ENCODE data around the gene NIPA2. TPM values are rescaled to one million over a fixed set of nuclear protein-coding genes. Genes with fewer than 3 reads are reported as not detected.

The NIPA2 gene
- total RNA-seq, 2 experiments from 2014 or later: 42.6 to 61.4 TPM

GRCh38 chr15:22808761-22809280 lies 29.6 kb upstream of the NIPA2 start:
- Mint-ChIP-seq H3K36me3 (ENCODE audit: low read depth) (peaks cover 6% of the 10 kb centered on the region), H3K4me3 (no peak overlapping the region), H3K27me3 (no peaks in the 10 kb centered on the region), H3K9me3 (ENCODE audit: low read depth) (no peaks in the 10 kb centered on the region), H3K4me1 (peaks cover 13% of the 10 kb centered on the region), H3K27ac (no peak overlapping the region)
- no peak for DNase-seq
- ATAC-seq: no peak
- ChIA-PET CTCF (interaction anchor here (0.7 kb wide), 1 partner anchor 27 kb away, joined by 3 read pairs; no protein-coding TSS in a partner anchor), POLR2A (no interaction called here)
- intact Hi-C loops (cut with DNase I, micrococcal nuclease): no loop called here

DNA sequence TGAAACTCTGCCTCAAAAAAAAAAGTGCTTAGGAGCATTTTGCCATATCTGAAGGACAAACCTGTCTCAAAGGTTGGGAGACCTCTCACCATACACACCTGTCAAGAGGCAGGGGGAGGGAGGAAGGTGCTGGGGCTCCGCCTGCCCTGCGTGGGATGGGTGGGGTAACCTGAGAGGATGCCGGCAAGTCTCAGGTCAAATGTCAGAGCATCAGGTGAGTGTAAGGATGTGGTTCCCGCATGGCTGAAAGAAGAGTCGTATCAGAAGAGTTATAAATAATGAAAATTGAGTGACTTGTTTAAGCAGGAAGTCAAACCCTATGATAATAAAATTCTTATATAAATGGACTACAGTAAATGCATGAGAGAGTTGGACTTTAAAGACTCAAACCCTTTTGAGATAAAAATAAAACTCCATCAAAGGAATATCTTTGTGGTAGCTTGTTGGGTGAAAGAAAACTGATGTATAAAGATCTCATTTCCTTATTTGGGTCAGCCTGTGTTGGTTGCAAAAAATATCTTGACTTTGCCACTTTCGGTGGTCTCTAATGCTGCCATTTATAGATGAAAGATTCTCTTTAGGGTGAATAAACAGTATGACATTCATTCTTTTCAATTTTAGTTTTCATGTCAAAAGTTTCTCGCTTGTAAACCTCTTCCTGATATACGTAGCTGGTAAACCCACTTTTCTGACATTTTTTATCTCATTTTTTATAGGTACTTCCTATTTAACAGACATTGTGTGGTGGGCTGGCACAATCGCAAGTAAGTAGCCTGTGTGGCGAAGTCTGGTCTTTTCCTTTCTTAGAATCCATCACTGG lies 28.2 kb upstream of the NIPA2 start:
- ATAC-seq (no peak), DNase-seq (no peak)
- POLR2A ChIA-PET: no interaction called here
- CTCF ChIA-PET: no interaction called here
- Mint-ChIP-seq H3K4me3 (no peak overlapping the region), H3K27me3 (no peaks in the 10 kb centered on the region), H3K4me1 (peaks cover 14% of the 10 kb centered on the region), H3K9me3 (ENCODE audit: low read depth) (no peaks in the 10 kb centered on the region), H3K27ac (peak overlapping the region; percentile 19), H3K36me3 (ENCODE audit: low read depth) (peaks cover 10% of the 10 kb centered on the region)
- intact Hi-C loops (cut with DNase I, micrococcal nuclease): no loop called here

GRCh38 chr15:22810853-22811338 lies 27.6 kb upstream of the NIPA2 start:
- no peak for ATAC-seq
- no peak overlapping the region for H3K4me3 Mint-ChIP-seq
- intact Hi-C loops (cut with DNase I, micrococcal nuclease): no loop called here
- DNase-seq: no peak
- no peaks in the 10 kb centered on the region for H3K27me3 Mint-ChIP-seq
- H3K27ac Mint-ChIP-seq: peak overlapping the region; percentile 19
- H3K36me3 Mint-ChIP-seq (ENCODE audit: low read depth): peaks cover 13% of the 10 kb centered on the region
- H3K9me3 Mint-ChIP-seq (ENCODE audit: low read depth): no peaks in the 10 kb centered on the region
- CTCF ChIA-PET: no interaction called here
- peaks cover 14% of the 10 kb centered on the region for H3K4me1 Mint-ChIP-seq
- POLR2A ChIA-PET: no interaction called here

GRCh38 chr15:22811640-22812039 lies 26.8 kb upstream of the NIPA2 start:
- POLR2A ChIA-PET: no interaction called here
- Mint-ChIP-seq H3K27me3 (no peaks in the 10 kb centered on the region), H3K4me1 (peaks cover 8% of the 10 kb centered on the region), H3K4me3 (no peak overlapping the region), H3K9me3 (ENCODE audit: low read depth) (no peaks in the 10 kb centered on the region), H3K27ac (no peak overlapping the region), H3K36me3 (ENCODE audit: low read depth) (peaks cover 14% of the 10 kb centered on the region)
- ATAC-seq (no peak), DNase-seq (peak; percentile 18)
- CTCF ChIA-PET: interaction anchor here (0.6 to 0.7 kb wide), 2 partner anchors 55 to 575 kb away, joined by 3 read pairs; no protein-coding TSS in a partner anchor
- intact Hi-C loops (cut with DNase I, micrococcal nuclease): no loop called here

- CTCF ChIA-PET: no interaction called here
- Mint-ChIP-seq H3K36me3 (ENCODE audit: low read depth) (peaks cover 18% of the 10 kb centered on the region), H3K27me3 (no peaks in the 10 kb centered on the region), H3K27ac (no peak overlapping the region), H3K9me3 (ENCODE audit: low read depth) (no peaks in the 10 kb centered on the region), H3K4me1 (peaks cover 8% of the 10 kb centered on the region), H3K4me3 (no peak overlapping the region)
- DNase-seq: no peak
- POLR2A ChIA-PET: no interaction called here
- intact Hi-C loops (cut with DNase I, micrococcal nuclease): no loop called here
- no peak for ATAC-seq
These were observed 24.6 kb upstream of the NIPA2 start for GRCh38 chr15:22813844-22814243.

- peaks cover 6% of the 10 kb centered on the region for H3K4me1 Mint-ChIP-seq
- intact Hi-C loops (cut with DNase I, micrococcal nuclease): no loop called here
- H3K36me3 Mint-ChIP-seq (ENCODE audit: low read depth): peaks cover 23% of the 10 kb centered on the region
- ATAC-seq (no peak), DNase-seq (no peak)
- H3K9me3 Mint-ChIP-seq (ENCODE audit: low read depth): no peaks in the 10 kb centered on the region
- ChIA-PET CTCF (interaction anchor here (0.6 kb wide), 1 partner anchor 23 kb away, joined by 3 read pairs; no protein-coding TSS in a partner anchor), POLR2A (no interaction called here)
- H3K4me3 Mint-ChIP-seq: no peak overlapping the region
- no peak overlapping the region for H3K27ac Mint-ChIP-seq
- no peaks in the 10 kb centered on the region for H3K27me3 Mint-ChIP-seq
These were observed 22.7 kb upstream of the NIPA2 start for GRCh38 chr15:22815766-22816165.

DNA sequence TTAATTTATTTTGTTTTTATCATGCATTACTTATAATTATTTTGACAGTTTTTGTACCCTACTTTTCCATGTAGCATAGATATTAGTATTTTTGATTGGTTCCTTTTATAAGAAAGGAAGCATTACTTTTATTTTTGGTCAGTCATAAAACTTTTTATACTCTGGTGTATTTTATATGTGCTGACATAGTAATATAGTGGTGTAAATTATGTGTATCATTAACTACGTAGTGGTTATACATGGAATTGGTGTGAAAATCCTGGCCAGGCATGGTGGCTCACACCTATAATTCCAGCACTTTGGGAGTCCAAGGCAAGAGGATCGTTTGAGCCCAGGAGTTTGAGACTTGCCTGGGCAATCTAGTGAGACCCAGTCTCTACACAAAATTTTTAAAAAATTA lies 18.8 kb upstream of the NIPA2 start:
- CTCF ChIA-PET: no interaction called here
- H3K27me3 Mint-ChIP-seq: no peaks in the 10 kb centered on the region
- no peak for ATAC-seq

DNA sequence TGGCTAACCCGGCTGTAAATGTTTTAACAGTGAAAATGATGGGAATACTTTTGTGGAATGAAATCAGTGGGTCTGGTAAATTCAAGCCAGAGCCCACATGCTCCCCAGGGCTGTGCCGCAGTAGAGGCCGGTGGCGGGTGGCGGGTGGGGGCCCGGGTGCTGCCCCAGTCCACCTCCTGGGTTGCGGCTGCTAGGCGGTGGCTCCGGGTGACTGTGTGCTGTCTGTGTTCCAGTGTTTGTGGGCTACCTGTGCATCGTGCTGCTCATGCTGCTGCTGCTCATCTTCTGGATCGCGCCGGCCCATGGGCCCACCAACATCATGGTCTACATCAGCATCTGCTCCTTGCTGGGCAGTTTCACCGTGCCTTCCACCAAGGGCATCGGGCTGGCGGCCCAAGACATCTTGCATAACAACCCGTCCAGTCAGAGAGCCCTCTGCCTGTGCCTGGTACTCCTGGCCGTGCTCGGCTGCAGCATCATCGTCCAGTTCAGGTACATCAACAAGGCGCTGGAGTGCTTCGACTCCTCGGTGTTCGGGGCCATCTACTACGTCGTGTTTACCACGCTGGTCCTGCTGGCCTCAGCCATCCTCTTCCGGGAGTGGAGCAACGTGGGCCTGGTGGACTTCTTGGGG lies 14.9 kb upstream of the NIPA2 start:
- Mint-ChIP-seq H3K36me3 (ENCODE audit: low read depth) (peaks cover 25% of the 10 kb centered on the region), H3K27ac (no peak overlapping the region), H3K4me1 (no peaks in the 10 kb centered on the region), H3K9me3 (ENCODE audit: low read depth) (no peaks in the 10 kb centered on the region), H3K27me3 (no peaks in the 10 kb centered on the region), H3K4me3 (no peak overlapping the region)
- CTCF ChIA-PET: no interaction called here
- DNase-seq: no peak
- POLR2A ChIA-PET: no interaction called here
- intact Hi-C loops (cut with DNase I, micrococcal nuclease): no loop called here
- no peak for ATAC-seq

More for the DNA sequence above, 18.8 kb upstream of the NIPA2 start:
- DNase-seq: no peak
- H3K27ac Mint-ChIP-seq: no peak overlapping the region
- H3K4me1 Mint-ChIP-seq: peaks cover 3% of the 10 kb centered on the region
- H3K4me3 Mint-ChIP-seq: no peak overlapping the region
- POLR2A ChIA-PET: no interaction called here
- intact Hi-C loops (cut with DNase I, micrococcal nuclease): no loop called here
- no peaks in the 10 kb centered on the region for H3K9me3 Mint-ChIP-seq (ENCODE audit: low read depth)
- H3K36me3 Mint-ChIP-seq (ENCODE audit: low read depth): peaks cover 30% of the 10 kb centered on the region

DNA sequence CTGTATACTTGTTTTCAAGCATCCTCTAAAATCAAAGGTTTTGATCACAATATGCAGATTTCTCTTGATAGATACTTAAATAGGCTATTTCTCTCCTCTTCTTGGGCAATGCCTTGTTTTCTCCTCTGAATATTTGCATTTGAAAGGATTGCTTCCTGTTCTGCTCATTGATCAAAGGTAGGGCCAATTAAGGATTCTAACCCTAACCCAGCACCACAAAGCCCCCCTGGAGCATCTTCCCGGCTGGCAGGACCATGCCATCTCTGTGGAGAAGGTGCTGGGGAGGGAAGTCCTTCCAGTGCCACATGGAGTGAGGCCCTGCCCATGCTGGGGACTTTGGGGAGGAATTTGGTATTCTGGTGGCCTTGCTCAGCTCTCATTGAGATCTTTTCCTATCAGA lies 11.3 kb upstream of the NIPA2 start:
- no peak for ATAC-seq
- Mint-ChIP-seq H3K27ac (no peak overlapping the region), H3K4me1 (no peaks in the 10 kb centered on the region), H3K9me3 (ENCODE audit: low read depth) (no peaks in the 10 kb centered on the region), H3K27me3 (no peaks in the 10 kb centered on the region), H3K36me3 (ENCODE audit: low read depth) (peaks cover 18% of the 10 kb centered on the region), H3K4me3 (no peak overlapping the region)
- intact Hi-C loops (cut with DNase I, micrococcal nuclease): no loop called here
- ChIA-PET CTCF (no interaction called here), POLR2A (no interaction called here)
- DNase-seq: no peak

DNA sequence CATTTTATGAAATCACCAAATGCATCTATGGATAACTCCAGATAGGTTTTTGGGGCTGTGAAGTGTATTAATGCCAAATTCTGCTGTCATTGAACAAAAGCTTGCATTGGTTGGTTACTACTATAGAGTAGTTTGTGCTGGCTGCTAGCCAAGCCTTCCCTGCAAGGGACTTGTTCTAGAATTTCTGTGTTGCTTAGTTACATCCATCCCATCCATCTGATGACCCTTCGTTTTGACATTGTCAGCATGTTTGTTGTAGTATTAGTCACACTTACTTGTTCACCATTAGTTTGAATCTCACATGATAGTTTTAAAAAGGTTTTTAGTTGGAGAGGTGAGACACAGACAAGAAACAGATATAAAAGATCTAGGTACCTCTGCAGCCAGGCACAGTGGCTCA lies 7.0 kb upstream of the NIPA2 start:
- Mint-ChIP-seq H3K9me3 (ENCODE audit: low read depth) (no peaks in the 10 kb centered on the region), H3K36me3 (ENCODE audit: low read depth) (peaks cover 4% of the 10 kb centered on the region), H3K27me3 (no peaks in the 10 kb centered on the region), H3K27ac (no peak overlapping the region), H3K4me3 (no peak overlapping the region), H3K4me1 (no peaks in the 10 kb centered on the region)
- DNase-seq (no peak), ATAC-seq (no peak)
- ChIA-PET POLR2A (no interaction called here), CTCF (no interaction called here)
- intact Hi-C loops (cut with DNase I, micrococcal nuclease): no loop called here

- Mint-ChIP-seq H3K4me3 (peak overlapping the region; percentile 96), H3K27me3 (no peaks in the 10 kb centered on the region), H3K4me1 (peaks cover 29% of the 10 kb centered on the region), H3K9me3 (ENCODE audit: low read depth) (no peaks in the 10 kb centered on the region), H3K36me3 (ENCODE audit: low read depth) (peaks cover 24% of the 10 kb centered on the region), H3K27ac (peak overlapping the region; percentile 98)
- ATAC-seq (no peak), DNase-seq (no peak)
- ChIA-PET CTCF (no interaction called here), POLR2A (no interaction called here)
- intact Hi-C loops (cut with DNase I, micrococcal nuclease): loop anchor here (2.0 to 5.0 kb wide), 2 partner anchors 52 to 174 kb away; partner anchors contain the start of gene NIPA1 (in 1 of the 2)
These were observed 705 bp downstream of the NIPA2 start for GRCh38 chr15:22839046-22839695.
